ENCODE results near the gene FPR1.

FPR1 gene

GRCh38 chr19:51733742-51734522, 17.7 kb downstream of the FPR1 start:
- ChIA-PET POLR2A (no interaction called here), CTCF (no interaction called here)
- no peak for DNase-seq (ENCODE audit: extremely low spot score)
- TF ChIP-seq, protein P1, sequence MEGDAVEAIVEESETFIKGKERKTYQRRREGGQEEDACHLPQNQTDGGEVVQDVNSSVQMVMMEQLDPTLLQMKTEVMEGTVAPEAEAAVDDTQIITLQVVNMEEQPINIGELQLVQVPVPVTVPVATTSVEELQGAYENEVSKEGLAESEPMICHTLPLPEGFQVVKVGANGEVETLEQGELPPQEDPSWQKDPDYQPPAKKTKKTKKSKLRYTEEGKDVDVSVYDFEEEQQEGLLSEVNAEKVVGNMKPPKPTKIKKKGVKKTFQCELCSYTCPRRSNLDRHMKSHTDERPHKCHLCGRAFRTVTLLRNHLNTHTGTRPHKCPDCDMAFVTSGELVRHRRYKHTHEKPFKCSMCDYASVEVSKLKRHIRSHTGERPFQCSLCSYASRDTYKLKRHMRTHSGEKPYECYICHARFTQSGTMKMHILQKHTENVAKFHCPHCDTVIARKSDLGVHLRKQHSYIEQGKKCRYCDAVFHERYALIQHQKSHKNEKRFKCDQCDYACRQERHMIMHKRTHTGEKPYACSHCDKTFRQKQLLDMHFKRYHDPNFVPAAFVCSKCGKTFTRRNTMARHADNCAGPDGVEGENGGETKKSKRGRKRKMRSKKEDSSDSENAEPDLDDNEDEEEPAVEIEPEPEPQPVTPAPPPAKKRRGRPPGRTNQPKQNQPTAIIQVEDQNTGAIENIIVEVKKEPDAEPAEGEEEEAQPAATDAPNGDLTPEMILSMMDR (IDR thresholded peaks at IDR 0.05; ENCODE audit: control extremely low read depth, extremely low read depth, low read depth, missing control alignments): no peak

GRCh38 chr19:51729781-51730180, 21.9 kb downstream of the FPR1 start:
- ChIA-PET CTCF (no interaction called here), POLR2A (no interaction called here)
- TF ChIP-seq, protein P1 (IDR thresholded peaks at IDR 0.05; ENCODE audit: control extremely low read depth, extremely low read depth, low read depth, missing control alignments): no peak
- DNase-seq (ENCODE audit: extremely low spot score): no peak

DNA sequence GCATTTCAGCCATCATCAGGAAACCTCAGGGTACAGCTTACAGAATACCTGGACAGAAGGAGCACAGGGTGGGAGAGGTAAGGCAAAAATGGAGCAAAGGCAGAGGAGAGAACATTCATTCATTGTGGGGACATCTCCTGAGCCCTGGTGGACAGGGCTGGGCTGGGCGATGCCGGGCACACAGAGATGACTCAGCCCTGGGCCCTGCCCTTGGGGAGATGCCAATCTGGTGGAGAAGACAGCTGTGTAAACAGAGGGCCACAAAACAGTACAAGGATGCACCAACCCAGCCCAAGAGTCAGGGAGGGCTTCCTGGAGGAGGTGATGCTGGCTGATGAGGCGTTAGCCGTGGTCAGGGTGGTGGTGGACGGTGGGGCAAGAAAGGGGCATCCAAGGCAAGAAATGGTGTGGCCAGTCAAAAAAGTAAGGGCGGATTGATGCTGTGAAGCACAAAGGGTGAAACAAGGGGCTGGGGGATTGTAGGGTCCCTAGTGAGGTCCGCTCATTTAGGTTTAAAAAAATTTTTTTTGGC, 24.3 kb downstream of the FPR1 start:
- CTCF ChIA-PET: no interaction called here
- TF ChIP-seq, protein P1 (IDR thresholded peaks at IDR 0.05; ENCODE audit: control extremely low read depth, extremely low read depth, low read depth, missing control alignments): no peak

GRCh38 chr19:51726049-51726448, 25.6 kb downstream of the FPR1 start:
- POLR2A ChIA-PET: no interaction called here
- no peak for DNase-seq (ENCODE audit: extremely low spot score)
- TF ChIP-seq, protein P1 (IDR thresholded peaks at IDR 0.05; ENCODE audit: control extremely low read depth, extremely low read depth, low read depth, missing control alignments): no peak
- CTCF ChIA-PET: no interaction called here

More for the DNA sequence above, 24.3 kb downstream of the FPR1 start:
- POLR2A ChIA-PET: no interaction called here
- no peak for DNase-seq (ENCODE audit: extremely low spot score)

GRCh38 chr19:51724543-51724942, 27.1 kb downstream of the FPR1 start:
- no peak for DNase-seq (ENCODE audit: extremely low spot score)
- POLR2A ChIA-PET: no interaction called here
- TF ChIP-seq, protein P1 (IDR thresholded peaks at IDR 0.05; ENCODE audit: control extremely low read depth, extremely low read depth, low read depth, missing control alignments): no peak
- CTCF ChIA-PET: no interaction called here

DNA sequence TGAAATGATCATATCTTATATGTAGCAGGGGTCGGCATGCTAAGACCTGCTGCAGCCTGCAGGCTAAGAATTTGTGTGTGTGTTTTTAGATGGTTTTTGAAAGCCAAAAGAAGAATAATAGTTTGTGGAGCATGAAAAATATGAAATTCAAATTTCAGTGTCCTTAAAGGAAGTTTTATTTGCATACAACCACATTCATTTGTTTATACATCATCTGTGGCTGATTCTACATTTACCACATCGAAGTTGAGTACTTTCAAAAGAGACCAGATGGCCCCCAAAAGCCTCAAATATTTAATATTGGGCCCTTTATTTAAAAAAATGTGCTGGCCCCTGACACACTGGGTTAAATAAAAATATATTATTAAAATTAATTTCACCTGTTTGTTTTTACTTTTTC, 29.2 kb downstream of the FPR1 start:
- ChIA-PET CTCF (no interaction called here), POLR2A (no interaction called here)
- TF ChIP-seq, protein P1 (IDR thresholded peaks at IDR 0.05; ENCODE audit: control extremely low read depth, extremely low read depth, low read depth, missing control alignments): no peak
- no peak for DNase-seq (ENCODE audit: extremely low spot score)
